Naive B cell (primary cell): ENCODE data around the gene CTF1. TPM values are rescaled to one million over a fixed set of nuclear protein-coding genes. Genes with fewer than 3 reads are reported as not detected.

Source experiments
- ATAC-seq, 2 donors: fragments of 150-1000 bp; cut with Tn5 transposase; 2 replicates each; pipeline ENCODE4 v1.10.0; 2021; ENCODE audit warnings: low read depth in 2 of 2, mild to moderate bottlenecking in 2 of 2, moderate library complexity in 2 of 2
- DNase-seq: peaks from one replicate; pipeline ENCODE4 v3.0.0; 2022
- H3K27ac Mint-ChIP-seq, 6 donors: one replicate each; pipeline ENCODE4 v1.8.0; 2020 to 2022; ENCODE audit warnings: mild to moderate bottlenecking in 6 of 6, mixed read lengths in 6 of 6, moderate library complexity in 5 of 6, inconsistent platforms in 2 of 6
- H3K27me3 Mint-ChIP-seq, 3 donors: one replicate each; pipeline ENCODE4 v1.8.0; 2021 to 2022; ENCODE audit warnings: mixed read lengths in 3 of 3, mild to moderate bottlenecking in 1 of 3
- H3K36me3 Mint-ChIP-seq, 2 donors: one replicate each; pipeline ENCODE4 v1.8.0; 2020 to 2022; ENCODE audit warnings: mixed read lengths in 2 of 2, inconsistent platforms in 1 of 2, mild to moderate bottlenecking in 1 of 2
- H3K4me1 Mint-ChIP-seq, 3 donors: one replicate each; pipeline ENCODE4 v1.8.0; 2020 to 2022; ENCODE audit warnings: mixed read lengths in 3 of 3, inconsistent platforms in 1 of 3, mild to moderate bottlenecking in 1 of 3, moderate library complexity in 1 of 3
- H3K4me3 Mint-ChIP-seq, 8 donors: one replicate each; pipeline ENCODE4 v1.8.0; 2020 to 2022; ENCODE audit warnings: mild to moderate bottlenecking in 8 of 8, mixed read lengths in 8 of 8, moderate library complexity in 8 of 8, inconsistent platforms in 2 of 8
- H3K9me3 Mint-ChIP-seq, 7 donors: one replicate each; pipeline ENCODE4 v1.8.0; 2020 to 2022; ENCODE audit warnings: mixed read lengths in 7 of 7, mild to moderate bottlenecking in 5 of 7, inconsistent platforms in 2 of 7, moderate library complexity in 1 of 7
- polyA plus RNA-seq, 6 donors: library from polyadenylated mRNA; unstranded; fragments of 300-500 nt; fragmentation: Illumina TruSeq; gene quantifications; one replicate each; pipeline ENCODE4 v1.2.3, GENCODE V29; 2021; ENCODE audit warnings: low read depth in 6 of 6

The CTF1 gene
- polyA plus RNA-seq, 6 donors from 2014 or later, result 0.40 to 0.67 (median 0.47) TPM; not detected in 3

- Mint-ChIP-seq H3K27ac (peak overlapping the region; percentile 97 to 100 (median 100)), H3K36me3 (no peaks in the 10 kb centered on the region), H3K27me3 (no peaks in the 10 kb centered on the region)
Observed at GRCh38 chr16:30922960-30923535, 26.6 kb downstream of the CTF1 start.

GRCh38 chr16:30923554-30924075, 27.2 kb downstream of the CTF1 start, which contains the start of gene FBXL19:
Gene FBXL19 (plus strand): TSS chr16:30923572. CDS start chr16:30925755, 2,183 bp downstream.
- peak within 1 kb of the TSS; percentile 97 to 100 (median 100) for H3K27ac Mint-ChIP-seq
- ATAC-seq (no peak), DNase-seq (no peak)
- H3K4me1 Mint-ChIP-seq, result peaks cover 35 to 37% (median 36%) of the 10 kb centered on the region in 3 donors
- no peaks in the 10 kb centered on the region for H3K27me3 Mint-ChIP-seq
- H3K36me3 Mint-ChIP-seq, result no peaks in the 10 kb centered on the region
- H3K4me3 Mint-ChIP-seq, result peak within 1 kb of the TSS; percentile 92 to 100 (median 100)
- no peaks in the 10 kb centered on the region for H3K9me3 Mint-ChIP-seq

More at GRCh38 chr16:30922960-30923535, 26.6 kb downstream of the CTF1 start:
- peak; percentile 67 to 68 for ATAC-seq
- Mint-ChIP-seq H3K9me3 (no peaks in the 10 kb centered on the region), H3K4me3 (peak overlapping the region; percentile 92 to 100 (median 100)), H3K4me1 (peaks cover 34 to 39% (median 37%) of the 10 kb centered on the region in 3 donors)
- peak; percentile 95 for DNase-seq

GRCh38 chr16:30924076-30924912, 27.9 kb downstream of the CTF1 start:
- Mint-ChIP-seq H3K9me3 (no peaks in the 10 kb centered on the region), H3K27ac (peak overlapping the region in 4 of 6 donors; percentile 14 to 92 (median 42)), H3K36me3 (no peaks in the 10 kb centered on the region), H3K4me1 (peaks cover 33 to 35% (median 34%) of the 10 kb centered on the region in 3 donors), H3K4me3 (peak overlapping the region; percentile 68 to 89 (median 80)), H3K27me3 (no peaks in the 10 kb centered on the region)
- DNase-seq (no peak), ATAC-seq (no peak)

GRCh38 chr16:30924913-30925631, 28.7 kb downstream of the CTF1 start:
- peak overlapping the region in 4 of 6 donors; percentile 14 to 92 (median 42) for H3K27ac Mint-ChIP-seq
- ATAC-seq (no peak), DNase-seq (no peak)
- H3K4me1 Mint-ChIP-seq, result peaks cover 33 to 35% (median 34%) of the 10 kb centered on the region in 3 donors
- no peaks in the 10 kb centered on the region for H3K9me3 Mint-ChIP-seq
- no peaks in the 10 kb centered on the region for H3K36me3 Mint-ChIP-seq
- peak overlapping the region; percentile 43 to 89 (median 77) for H3K4me3 Mint-ChIP-seq
- H3K27me3 Mint-ChIP-seq, result no peaks in the 10 kb centered on the region

- Mint-ChIP-seq H3K27me3 (no peaks in the 10 kb centered on the region), H3K9me3 (no peaks in the 10 kb centered on the region), H3K36me3 (no peaks in the 10 kb centered on the region), H3K4me3 (peak overlapping the region in 4 of 8 donors; percentile 56 to 77 (median 74)), H3K27ac (peak overlapping the region in 1 of 6 donors; percentile 83), H3K4me1 (peaks cover 33 to 35% (median 34%) of the 10 kb centered on the region in 3 donors)
- ATAC-seq (no peak), DNase-seq (no peak)
Observed at GRCh38 chr16:30925632-30925987, 29.2 kb downstream of the CTF1 start.

- Mint-ChIP-seq H3K27ac (peak overlapping the region in 5 of 6 donors; percentile 14 to 83 (median 78)), H3K9me3 (no peaks in the 10 kb centered on the region), H3K4me1 (peaks cover 28 to 32% (median 29%) of the 10 kb centered on the region in 3 donors), H3K36me3 (no peaks in the 10 kb centered on the region), H3K4me3 (peak overlapping the region; percentile 56 to 90 (median 74)), H3K27me3 (no peaks in the 10 kb centered on the region)
- no peak for DNase-seq
- no peak for ATAC-seq
Observed at GRCh38 chr16:30925995-30926811, 29.8 kb downstream of the CTF1 start.

GRCh38 chr16:30926937-30927788, 30.7 kb downstream of the CTF1 start:
- no peaks in the 10 kb centered on the region for H3K36me3 Mint-ChIP-seq
- H3K27me3 Mint-ChIP-seq, result no peaks in the 10 kb centered on the region
- peaks cover 19 to 24% (median 22%) of the 10 kb centered on the region in 3 donors for H3K4me1 Mint-ChIP-seq
- H3K4me3 Mint-ChIP-seq, result peak overlapping the region in 2 of 8 donors; percentile 47 to 74
- H3K9me3 Mint-ChIP-seq, result no peaks in the 10 kb centered on the region
- ATAC-seq, result no peak
- no peak for DNase-seq
- H3K27ac Mint-ChIP-seq, result peak overlapping the region in 1 of 6 donors; percentile 14

- peak overlapping the region in 2 of 8 donors; percentile 40 to 67 for H3K4me3 Mint-ChIP-seq
- peaks cover 0 to 7% of the 10 kb centered on the region in 2 donors for H3K36me3 Mint-ChIP-seq
- H3K9me3 Mint-ChIP-seq, result no peaks in the 10 kb centered on the region
- DNase-seq (no peak), ATAC-seq (no peak)
- H3K27me3 Mint-ChIP-seq, result no peaks in the 10 kb centered on the region
- H3K27ac Mint-ChIP-seq, result no peak overlapping the region
- H3K4me1 Mint-ChIP-seq, result peaks cover 16 to 28% (median 20%) of the 10 kb centered on the region in 3 donors
Observed at GRCh38 chr16:30927789-30928378, 31.5 kb downstream of the CTF1 start.

- Mint-ChIP-seq H3K27me3 (no peaks in the 10 kb centered on the region), H3K27ac (no peak overlapping the region), H3K36me3 (peaks cover 0 to 7% of the 10 kb centered on the region in 2 donors), H3K4me3 (peak overlapping the region in 1 of 8 donors; percentile 47), H3K9me3 (no peaks in the 10 kb centered on the region), H3K4me1 (peaks cover 16 to 24% (median 18%) of the 10 kb centered on the region in 3 donors)
- ATAC-seq, result no peak
- no peak for DNase-seq
Observed at GRCh38 chr16:30928390-30928789, 32.0 kb downstream of the CTF1 start.

- peak overlapping the region in 1 of 8 donors; percentile 47 for H3K4me3 Mint-ChIP-seq
- DNase-seq (no peak), ATAC-seq (no peak)
- peaks cover 16 to 24% (median 18%) of the 10 kb centered on the region in 3 donors for H3K4me1 Mint-ChIP-seq
- H3K27me3 Mint-ChIP-seq, result no peaks in the 10 kb centered on the region
- no peaks in the 10 kb centered on the region for H3K9me3 Mint-ChIP-seq
- H3K27ac Mint-ChIP-seq, result no peak overlapping the region
- peaks cover 0 to 7% of the 10 kb centered on the region in 2 donors for H3K36me3 Mint-ChIP-seq
Observed at GRCh38 chr16:30929167-30929566, 32.8 kb downstream of the CTF1 start.

GRCh38 chr16:30930160-30930571, 33.8 kb downstream of the CTF1 start:
- Mint-ChIP-seq H3K4me1 (peaks cover 7 to 20% (median 14%) of the 10 kb centered on the region in 3 donors), H3K27ac (no peak overlapping the region), H3K27me3 (no peaks in the 10 kb centered on the region), H3K4me3 (no peak overlapping the region), H3K9me3 (no peaks in the 10 kb centered on the region), H3K36me3 (peaks cover 0 to 7% of the 10 kb centered on the region in 2 donors)
- ATAC-seq (no peak), DNase-seq (no peak)
